ENCODE data around the gene PNPLA2. TPM values are rescaled to one million over a fixed set of nuclear protein-coding genes. Genes with fewer than 3 reads are reported as not detected.

PNPLA2 gene
- total RNA-seq, 1 donor = 27.7 TPM

DNA sequence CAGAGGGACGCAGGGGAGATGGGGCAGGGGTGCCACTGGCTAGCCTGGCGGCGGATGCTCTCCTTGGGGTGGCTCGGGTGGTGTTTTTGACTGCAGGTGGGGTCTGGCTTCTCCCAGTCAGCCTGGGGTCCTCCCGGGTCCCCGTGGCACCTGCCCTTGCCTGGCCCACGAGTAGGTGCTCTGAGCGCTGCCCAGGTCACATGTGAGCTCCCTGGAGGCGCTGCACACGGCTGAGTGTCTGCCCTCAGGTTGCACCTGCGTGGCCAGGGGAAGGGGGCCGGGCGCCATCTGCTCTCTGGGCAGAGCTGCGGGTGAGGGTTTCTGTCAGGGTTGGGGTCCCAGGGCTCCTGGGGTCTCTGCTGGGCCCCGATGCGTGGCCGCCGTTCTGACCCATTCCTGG is 29.2 kb downstream of the PNPLA2 start:
- TF ChIP-seq, protein P1, sequence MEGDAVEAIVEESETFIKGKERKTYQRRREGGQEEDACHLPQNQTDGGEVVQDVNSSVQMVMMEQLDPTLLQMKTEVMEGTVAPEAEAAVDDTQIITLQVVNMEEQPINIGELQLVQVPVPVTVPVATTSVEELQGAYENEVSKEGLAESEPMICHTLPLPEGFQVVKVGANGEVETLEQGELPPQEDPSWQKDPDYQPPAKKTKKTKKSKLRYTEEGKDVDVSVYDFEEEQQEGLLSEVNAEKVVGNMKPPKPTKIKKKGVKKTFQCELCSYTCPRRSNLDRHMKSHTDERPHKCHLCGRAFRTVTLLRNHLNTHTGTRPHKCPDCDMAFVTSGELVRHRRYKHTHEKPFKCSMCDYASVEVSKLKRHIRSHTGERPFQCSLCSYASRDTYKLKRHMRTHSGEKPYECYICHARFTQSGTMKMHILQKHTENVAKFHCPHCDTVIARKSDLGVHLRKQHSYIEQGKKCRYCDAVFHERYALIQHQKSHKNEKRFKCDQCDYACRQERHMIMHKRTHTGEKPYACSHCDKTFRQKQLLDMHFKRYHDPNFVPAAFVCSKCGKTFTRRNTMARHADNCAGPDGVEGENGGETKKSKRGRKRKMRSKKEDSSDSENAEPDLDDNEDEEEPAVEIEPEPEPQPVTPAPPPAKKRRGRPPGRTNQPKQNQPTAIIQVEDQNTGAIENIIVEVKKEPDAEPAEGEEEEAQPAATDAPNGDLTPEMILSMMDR (IDR thresholded peaks at IDR 0.05; ENCODE audit: insufficient read depth, low read length) = no peak
- no peak for DNase-seq (ENCODE audit: low read depth)
- no peak overlapping the region for H3K4me3 ChIP-seq (ENCODE audit: low read depth, low read length)

DNA sequence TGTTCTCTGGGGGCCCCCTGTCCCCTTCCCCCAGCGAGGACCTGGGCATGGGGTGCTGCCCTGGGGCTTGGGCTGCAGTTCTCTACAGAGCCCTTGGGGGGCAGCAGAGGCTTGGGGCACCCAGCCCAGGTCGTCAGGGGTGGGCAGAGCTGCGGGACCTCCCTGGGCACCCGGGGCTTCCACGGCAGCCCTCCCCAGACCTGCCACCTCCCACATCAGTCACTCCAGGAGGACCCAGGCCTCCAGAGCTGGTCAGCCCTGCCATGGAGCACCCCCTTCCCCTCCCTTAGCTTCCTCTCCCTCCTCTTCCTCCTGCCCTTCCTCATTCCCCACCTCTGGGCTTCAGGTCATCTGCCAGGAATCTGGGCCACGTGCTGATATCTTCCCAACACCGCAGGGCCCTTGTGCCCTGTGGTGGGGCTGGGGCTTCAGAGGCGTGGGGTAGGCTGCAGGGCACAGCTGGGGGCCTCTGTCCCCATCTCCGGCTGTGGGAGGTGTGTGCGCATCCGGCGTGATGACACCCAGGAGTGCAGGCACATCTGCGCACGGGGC is 29.7 kb downstream of the PNPLA2 start:
- DNase-seq (ENCODE audit: low read depth) = peak; percentile 37
- H3K4me3 ChIP-seq (ENCODE audit: low read depth, low read length) = peak overlapping the region; percentile 9
- TF ChIP-seq, protein P1 (IDR thresholded peaks at IDR 0.05; ENCODE audit: insufficient read depth, low read length) = peak; percentile 94

GRCh38 chr11:849104-849824 is 30.6 kb downstream of the PNPLA2 start:
- peak overlapping the region; percentile 53 for H3K4me3 ChIP-seq (ENCODE audit: low read depth, low read length)
- no peak for DNase-seq (ENCODE audit: low read depth)
- TF ChIP-seq, protein P1 (IDR thresholded peaks at IDR 0.05; ENCODE audit: insufficient read depth, low read length) = no peak

- H3K4me3 ChIP-seq (ENCODE audit: low read depth, low read length) = peak overlapping the region; percentile 56
Observed at GRCh38 chr11:849951-850774, 31.4 kb downstream of the PNPLA2 start.

GRCh38 chr11:850775-851763 is 32.4 kb downstream of the PNPLA2 start:
- TF ChIP-seq, protein P1 (IDR thresholded peaks at IDR 0.05; ENCODE audit: insufficient read depth, low read length) = no peak
- DNase-seq (ENCODE audit: low read depth) = peak; percentile 38
- peak overlapping the region; percentile 56 for H3K4me3 ChIP-seq (ENCODE audit: low read depth, low read length)

More at GRCh38 chr11:849951-850774, 31.4 kb downstream of the PNPLA2 start:
- DNase-seq (ENCODE audit: low read depth) = no peak
- TF ChIP-seq, protein P1 (IDR thresholded peaks at IDR 0.05; ENCODE audit: insufficient read depth, low read length) = no peak

GRCh38 chr11:852762-853161 is 34.0 kb downstream of the PNPLA2 start:
- no peak overlapping the region for H3K4me3 ChIP-seq (ENCODE audit: low read depth, low read length)
- TF ChIP-seq, protein P1 (IDR thresholded peaks at IDR 0.05; ENCODE audit: insufficient read depth, low read length) = no peak
- no peak for DNase-seq (ENCODE audit: low read depth)
